Panc1 (cell line): Measurements from ENCODE around the gene SERPINA3. TPM values are rescaled to one million over a fixed set of nuclear protein-coding genes. Genes with fewer than 3 reads are reported as not detected.

ENCODE experiments used
- ATAC-seq: fragments of 200-7000 bp; cut with Tn5 transposase; 2 replicates; pipeline ENCODE4 v1.9.1; 2020; ENCODE audit warnings: mild to moderate bottlenecking, moderate library complexity
- BruUV-seq: library from RNA; stranded (reverse); fragments of 400-500 nt; replicated peaks from 2 replicates; lab custom pipeline; 2021; lab: Mats Ljungman, UMichigan
- CTCF ChIA-PET: fragments of 300-600 bp; sonication (Branson Sonifier 250); formaldehyde crosslinking; loops from one replicate; lab custom pipeline; 2022; ENCODE audit warnings: antibody characterized with exemption; lab: Charles Lee
- POLR2A ChIA-PET: fragments of 300-600 bp; sonication (Branson Sonifier 250); formaldehyde crosslinking; loops from one replicate; lab custom pipeline; 2022; ENCODE audit warnings: antibody characterized with exemption; lab: Charles Lee
- DNase-seq: peaks from one replicate; pipeline ENCODE4 v3.0.0-alpha.2; 2010; ENCODE audit warnings: low read depth, low spot score
- H3K27ac ChIP-seq: 2 replicates; pipeline ENCODE4 v1.5.1; 2011; ENCODE audit warnings: mild to moderate bottlenecking, low read length, inconsistent platforms
- H3K27me3 ChIP-seq: fragments of 200-500 bp; sonication (Bioruptor generic); 2 replicates; pipeline ENCODE4 v1.6.0; 2014; ENCODE audit warnings: low read length, inconsistent platforms; ENCODE audit not compliant: control insufficient read depth, insufficient read depth
- H3K36me3 ChIP-seq: fragments of 200-500 bp; sonication (Bioruptor generic); 2 replicates; pipeline ENCODE4 v1.5.1; 2014; ENCODE audit warnings: inconsistent platforms, mild to moderate bottlenecking, low read length, moderate library complexity; ENCODE audit not compliant: control insufficient read depth, insufficient read depth
- H3K4me1 ChIP-seq: 2 replicates; pipeline ENCODE4 v1.5.1; 2011; ENCODE audit warnings: inconsistent platforms, mild to moderate bottlenecking, low read length, moderate library complexity; ENCODE audit not compliant: control insufficient read depth, insufficient read depth
- H3K4me3 ChIP-seq, 2 experiments: 2 replicates each; pipeline ENCODE4 v1.5.1; 2011 to 2012; ENCODE audit warnings: low read depth in 2 of 2, low read length in 2 of 2, mild to moderate bottlenecking in 2 of 2, inconsistent platforms in 1 of 2, moderate library complexity in 1 of 2
- H3K9me3 ChIP-seq: fragments of 200-500 bp; sonication (Bioruptor generic); 2 replicates; pipeline ENCODE4 v1.5.1; 2014; ENCODE audit warnings: low read depth, mild to moderate bottlenecking, inconsistent platforms, low read length, moderate library complexity; ENCODE audit not compliant: control insufficient read depth, insufficient read depth
- CTCF ChIP-seq: fragments of 450-650 bp; IDR thresholded peaks from 2 replicates; pipeline ENCODE4 v1.5.1; 2017; ENCODE audit warnings: mild to moderate bottlenecking
- POLR2AphosphoS5 ChIP-seq: IDR thresholded peaks from 2 replicates; pipeline ENCODE4 v1.6.1; 2012; ENCODE audit warnings: mild to moderate bottlenecking, low read depth, low read length, moderate library complexity
- REST ChIP-seq, 2 experiments: IDR thresholded peaks; 2 replicates each; pipeline ENCODE4 v1.6.1; 2011 to 2012; ENCODE audit warnings: low read depth in 2 of 2, control low read depth in 1 of 2, low read length in 1 of 2, mild to moderate bottlenecking in 1 of 2, moderate library complexity in 1 of 2; ENCODE audit not compliant: insufficient read depth in 1 of 2
- SIN3A ChIP-seq: IDR thresholded peaks from 2 replicates; pipeline ENCODE4 v1.6.1; 2012; ENCODE audit warnings: low read depth, mild to moderate bottlenecking, low read length, moderate library complexity, borderline replicate concordance; ENCODE audit not compliant: insufficient read depth
- TCF7L2 ChIP-seq: IDR thresholded peaks from 2 replicates; pipeline ENCODE4 v1.6.1; 2011; ENCODE audit warnings: mild to moderate bottlenecking, low read depth, low read length, inconsistent platforms
- in situ Hi-C: cut with HindIII; loops from 2 replicates; pipeline ENCODE4 v1.10.0; 2016; ENCODE audit warnings: low sequenced_read_pairs, low pct_unique_long_range_greater_than_20kb
- intact Hi-C: fragments of 100-400 bp; cut with micrococcal nuclease; formaldehyde crosslinking; loops from one replicate; pipeline ENCODE4 v1.10.0; 2022; ENCODE audit not compliant: unreplicated experiment
- total RNA-seq: library from RNA; stranded (reverse); gene quantifications from one replicate; pipeline ENCODE4 v1.2.1, GENCODE V29; 2021; ENCODE audit not compliant: unreplicated experiment

Gene SERPINA3
- total RNA-seq, 1 experiment from 2014 or later, result 5.7 TPM

- Histone ChIP-seq H3K36me3 (no peaks in the 10 kb centered on the region), H3K27ac (no peak overlapping the region), H3K4me1 (no peaks in the 10 kb centered on the region), H3K4me3 (no peak overlapping the region), H3K27me3 (no peaks in the 10 kb centered on the region), H3K9me3 (no peaks in the 10 kb centered on the region)
- POLR2A ChIA-PET, result no interaction called here
- no peak for TF ChIP-seq SIN3A
- no peak for TF ChIP-seq REST (IDR thresholded peaks at IDR 0.05; ENCODE audit: insufficient read depth in 1 of 2, low read depth in 2 of 2, low read length in 1 of 2)
- no peak for TF ChIP-seq TCF7L2
- no peak for TF ChIP-seq POLR2AphosphoS5
- TF ChIP-seq CTCF, result no peak
- CTCF ChIA-PET, result no interaction called here
- in situ Hi-C loops, result no loop called here
- ATAC-seq, result no peak
- intact Hi-C loops, result no loop called here
- no TSS peak for BruUV-seq
- no peak for DNase-seq
Observed at GRCh38 chr14:94641632-94641955, 29.4 kb downstream of the SERPINA3 start.

- Histone ChIP-seq H3K4me1 (no peaks in the 10 kb centered on the region), H3K9me3 (no peaks in the 10 kb centered on the region), H3K4me3 (no peak overlapping the region), H3K27me3 (no peaks in the 10 kb centered on the region), H3K27ac (no peak overlapping the region), H3K36me3 (no peaks in the 10 kb centered on the region)
- intact Hi-C loops, result no loop called here
- ChIA-PET POLR2A (no interaction called here), CTCF (no interaction called here)
- no TSS peak for BruUV-seq
- in situ Hi-C loops, result no loop called here
- no peak for ATAC-seq
- no peak for DNase-seq
- TF ChIP-seq TCF7L2 (no peak), POLR2AphosphoS5 (no peak), SIN3A (no peak), REST (IDR thresholded peaks at IDR 0.05; ENCODE audit: insufficient read depth in 1 of 2, low read depth in 2 of 2, low read length in 1 of 2) (no peak), CTCF (no peak)
Observed at GRCh38 chr14:94643316-94644101, 31.3 kb downstream of the SERPINA3 start.
